Subcutaneous adipose tissue (tissue), 4 donors: Measurements from ENCODE around the gene GALNT9. TPM values are rescaled to one million over a fixed set of nuclear protein-coding genes. Genes with fewer than 3 reads are reported as not detected.

ENCODE experiments used
- CTCF ChIP-seq: fragments of 450-650 bp; IDR thresholded peaks from one replicate; pipeline ENCODE4 v1.5.1; 2016; ENCODE audit warnings: low read depth, mild to moderate bottlenecking, control low read depth, antibody characterized with exemption, moderate library complexity
- total RNA-seq, 4 donors: library from RNA; depleted of rRNA; stranded (reverse); fragments of >200 nt; gene quantifications; one replicate each; pipeline ENCODE4 v1.1.0, GENCODE V29; 2016

GALNT9 gene
- total RNA-seq, 4 donors from 2014 or later, result not detected

DNA sequence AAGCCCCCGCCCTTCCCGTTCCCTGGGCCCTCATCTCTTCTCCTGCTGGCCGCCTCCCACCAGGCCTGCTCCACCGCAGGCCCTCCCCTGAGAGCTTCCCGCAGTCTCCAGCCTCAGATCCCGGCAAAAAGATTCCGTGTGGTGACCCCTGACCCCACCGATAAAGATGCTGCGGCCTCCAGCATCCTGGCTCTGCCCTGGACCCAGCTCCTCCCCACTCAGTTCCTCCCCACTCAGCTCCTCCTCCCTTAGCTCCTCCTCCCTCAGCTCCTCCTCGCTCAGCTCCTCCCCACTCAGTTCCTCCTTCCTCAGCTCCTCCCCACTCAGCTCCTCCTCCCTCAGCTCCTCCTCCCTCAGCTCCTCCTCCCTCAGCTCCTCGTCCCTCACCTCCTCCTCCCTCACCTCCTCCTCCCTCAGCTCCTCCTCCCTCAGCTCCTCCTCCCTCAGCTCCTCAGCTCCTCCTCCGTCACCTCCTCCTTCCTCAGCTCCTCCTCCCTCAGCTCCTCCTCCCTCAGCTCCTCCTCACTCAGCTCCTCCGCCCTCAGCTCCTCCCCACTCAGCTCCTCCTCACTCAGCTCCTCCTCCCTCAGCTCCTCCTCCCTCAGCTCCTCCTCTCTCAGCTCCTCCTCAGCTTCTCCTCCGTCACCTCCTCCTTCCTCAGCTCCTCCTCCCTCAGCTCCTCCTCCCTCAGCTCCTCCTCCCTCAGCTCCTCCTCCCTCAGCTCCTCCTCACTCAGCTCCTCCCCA lies 168.2 kb downstream of the GALNT9 start:
- TF ChIP-seq CTCF, result no peak

GRCh38 chr12:132160601-132161035 lies 168.8 kb downstream of the GALNT9 start:
- TF ChIP-seq CTCF, result no peak

- TF ChIP-seq CTCF, result no peak
Observed at GRCh38 chr12:132160016-132160415, 169.4 kb downstream of the GALNT9 start.

DNA sequence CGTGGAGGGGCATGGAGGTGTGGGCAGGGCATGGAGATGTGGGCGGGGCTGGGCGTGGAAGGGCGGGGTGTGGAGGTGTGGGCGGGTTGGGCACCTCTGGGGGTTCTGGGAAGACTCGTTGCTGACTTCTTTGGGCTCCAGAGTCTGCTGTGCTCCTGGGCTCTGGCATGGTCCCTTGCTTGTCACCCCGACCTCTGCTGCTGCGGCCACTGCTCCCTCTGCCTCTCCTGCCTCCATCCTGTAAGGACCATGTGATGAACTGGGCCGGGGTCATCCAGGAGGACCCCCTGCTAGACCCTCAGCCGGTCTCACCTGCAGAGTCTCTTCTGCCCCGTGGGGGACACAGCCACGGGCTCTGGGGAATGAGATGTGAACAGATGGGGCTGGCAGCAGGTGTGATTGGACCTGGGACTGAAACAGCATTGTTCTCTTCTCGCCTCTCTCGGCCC lies 169.8 kb downstream of the GALNT9 start:
- no peak for TF ChIP-seq CTCF

- no peak for TF ChIP-seq CTCF
Observed at GRCh38 chr12:132158677-132159554, 170.5 kb downstream of the GALNT9 start.

- no peak for TF ChIP-seq CTCF
Observed at GRCh38 chr12:132157733-132158409, 171.5 kb downstream of the GALNT9 start.
